PC-9 (cell line): Measurements from ENCODE around the gene NHS.

ENCODE experiments used
- EZH2 ChIP-seq: fragments of 200-600 bp; sonication (generic); IDR thresholded peaks from 2 replicates; pipeline ENCODE4 v1.8.0; 2017; ENCODE audit warnings: antibody characterized with exemption, low read depth
- TF ChIP-seq, protein P1 (sequence below): fragments of 200-600 bp; sonication (generic); conservative IDR thresholded peaks from 2 replicates; pipeline ENCODE4 v1.6.1; 2017; ENCODE audit warnings: mixed run types, antibody characterized with exemption, mild to moderate bottlenecking, moderate library complexity

GRCh38 chrX:17621566-17622270 is 246.7 kb downstream of the NHS start:
- TF ChIP-seq, protein P1, sequence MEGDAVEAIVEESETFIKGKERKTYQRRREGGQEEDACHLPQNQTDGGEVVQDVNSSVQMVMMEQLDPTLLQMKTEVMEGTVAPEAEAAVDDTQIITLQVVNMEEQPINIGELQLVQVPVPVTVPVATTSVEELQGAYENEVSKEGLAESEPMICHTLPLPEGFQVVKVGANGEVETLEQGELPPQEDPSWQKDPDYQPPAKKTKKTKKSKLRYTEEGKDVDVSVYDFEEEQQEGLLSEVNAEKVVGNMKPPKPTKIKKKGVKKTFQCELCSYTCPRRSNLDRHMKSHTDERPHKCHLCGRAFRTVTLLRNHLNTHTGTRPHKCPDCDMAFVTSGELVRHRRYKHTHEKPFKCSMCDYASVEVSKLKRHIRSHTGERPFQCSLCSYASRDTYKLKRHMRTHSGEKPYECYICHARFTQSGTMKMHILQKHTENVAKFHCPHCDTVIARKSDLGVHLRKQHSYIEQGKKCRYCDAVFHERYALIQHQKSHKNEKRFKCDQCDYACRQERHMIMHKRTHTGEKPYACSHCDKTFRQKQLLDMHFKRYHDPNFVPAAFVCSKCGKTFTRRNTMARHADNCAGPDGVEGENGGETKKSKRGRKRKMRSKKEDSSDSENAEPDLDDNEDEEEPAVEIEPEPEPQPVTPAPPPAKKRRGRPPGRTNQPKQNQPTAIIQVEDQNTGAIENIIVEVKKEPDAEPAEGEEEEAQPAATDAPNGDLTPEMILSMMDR = no peak
- no peak for TF ChIP-seq EZH2
